Measurements from ENCODE around the gene LPIN1.
"Not testable (repeated sequence)": the region's sequence is repeated elsewhere in the genome, so short reads cannot be mapped to it uniquely, and the experiment has no call there.

Gene LPIN1

DNA sequence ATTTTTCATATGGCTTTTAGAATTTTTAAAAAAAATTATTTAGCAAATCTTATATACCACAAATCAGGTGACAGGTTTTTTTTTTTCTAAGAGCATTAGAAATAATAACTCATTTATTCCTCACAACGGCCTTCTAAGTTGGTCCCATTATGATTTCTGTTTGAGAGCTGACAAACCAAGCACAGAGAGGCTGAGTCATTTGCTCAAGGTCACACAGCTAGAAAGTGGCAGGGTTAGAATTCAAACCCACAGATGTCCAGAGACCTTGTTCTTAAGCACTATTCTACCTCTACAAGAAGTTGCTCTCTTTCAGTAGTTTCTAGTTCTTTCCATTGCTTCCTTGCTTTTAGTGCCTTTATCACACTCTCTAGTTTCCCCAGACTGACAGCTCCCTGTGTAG is 28.8 kb upstream of the LPIN1 start:
- no peak for DNase-seq

DNA sequence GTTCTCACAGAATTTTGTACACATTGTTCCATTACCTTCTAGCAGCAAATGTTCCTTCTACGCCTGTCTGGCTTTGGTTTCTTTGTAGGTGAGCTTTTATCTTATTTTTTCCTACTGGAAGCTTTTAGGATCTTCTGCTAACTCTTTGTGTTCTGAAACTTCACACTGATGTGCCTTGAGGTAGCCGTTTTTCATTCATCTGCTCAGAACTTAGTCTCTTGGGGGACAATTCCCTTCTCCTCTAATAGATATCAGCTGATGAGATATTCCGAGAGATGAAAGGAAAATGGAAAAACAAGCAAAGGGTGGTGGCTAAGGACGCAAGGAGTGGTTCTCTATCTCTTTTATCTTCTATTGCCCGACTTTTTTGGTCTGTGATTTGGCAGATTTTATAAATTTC is 27.8 kb upstream of the LPIN1 start:
- no peak for DNase-seq

DNA sequence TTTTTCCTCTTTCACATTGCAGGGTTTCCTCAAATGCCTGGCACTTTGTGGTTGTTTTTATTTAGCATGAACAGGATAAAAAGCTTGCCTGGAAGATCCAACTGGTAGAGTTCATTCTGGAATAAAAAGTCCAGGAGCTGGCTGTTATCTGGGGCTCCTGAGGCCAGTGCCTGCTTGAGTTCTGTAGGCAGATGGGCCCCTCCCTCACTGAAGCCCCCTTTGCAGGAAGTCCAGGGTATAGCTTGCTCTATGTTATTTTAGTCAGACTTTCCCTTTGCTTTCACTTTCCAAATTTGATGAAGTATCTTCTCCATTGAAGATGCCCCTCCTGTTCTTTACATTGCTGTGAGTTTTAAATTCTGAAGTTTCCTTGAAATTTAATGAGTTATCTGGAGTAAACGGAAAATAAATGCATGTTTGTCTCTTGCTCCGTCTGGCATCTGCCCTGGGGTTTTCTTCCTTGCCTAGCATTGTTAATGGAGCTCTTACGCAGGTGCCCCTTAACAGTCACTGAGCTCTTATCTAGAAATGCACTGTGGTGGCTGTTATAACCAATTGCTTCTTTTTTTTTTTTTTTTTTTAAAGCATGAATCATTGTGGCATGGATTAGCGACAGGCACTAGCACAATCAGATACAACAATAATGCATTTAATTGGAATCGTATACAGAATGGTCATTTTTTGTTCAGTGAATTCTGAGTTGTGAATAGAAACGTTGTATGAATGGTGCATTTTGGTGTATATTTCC is 27.0 kb upstream of the LPIN1 start:
- no peak for DNase-seq

DNA sequence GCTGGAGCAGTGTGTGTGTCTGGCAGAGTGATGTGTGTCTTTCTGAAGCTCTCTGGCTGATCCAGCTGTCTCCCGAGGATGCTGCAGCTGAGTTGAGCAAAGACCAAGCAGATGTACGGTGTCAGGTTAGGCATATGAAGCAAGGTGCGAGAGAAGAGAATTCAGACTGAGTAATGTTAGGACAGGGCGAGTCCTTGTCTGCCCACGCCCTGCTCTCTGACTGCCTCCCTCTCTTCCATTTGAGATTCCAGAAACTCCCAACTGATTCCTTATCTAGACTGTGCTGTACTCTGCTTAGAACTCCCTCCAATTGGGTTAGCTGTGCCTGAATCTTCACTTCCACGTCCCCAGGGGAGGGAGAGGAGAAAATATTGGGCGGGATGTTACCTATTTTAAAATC is 25.7 kb upstream of the LPIN1 start:
- DNase-seq, result no peak

DNA sequence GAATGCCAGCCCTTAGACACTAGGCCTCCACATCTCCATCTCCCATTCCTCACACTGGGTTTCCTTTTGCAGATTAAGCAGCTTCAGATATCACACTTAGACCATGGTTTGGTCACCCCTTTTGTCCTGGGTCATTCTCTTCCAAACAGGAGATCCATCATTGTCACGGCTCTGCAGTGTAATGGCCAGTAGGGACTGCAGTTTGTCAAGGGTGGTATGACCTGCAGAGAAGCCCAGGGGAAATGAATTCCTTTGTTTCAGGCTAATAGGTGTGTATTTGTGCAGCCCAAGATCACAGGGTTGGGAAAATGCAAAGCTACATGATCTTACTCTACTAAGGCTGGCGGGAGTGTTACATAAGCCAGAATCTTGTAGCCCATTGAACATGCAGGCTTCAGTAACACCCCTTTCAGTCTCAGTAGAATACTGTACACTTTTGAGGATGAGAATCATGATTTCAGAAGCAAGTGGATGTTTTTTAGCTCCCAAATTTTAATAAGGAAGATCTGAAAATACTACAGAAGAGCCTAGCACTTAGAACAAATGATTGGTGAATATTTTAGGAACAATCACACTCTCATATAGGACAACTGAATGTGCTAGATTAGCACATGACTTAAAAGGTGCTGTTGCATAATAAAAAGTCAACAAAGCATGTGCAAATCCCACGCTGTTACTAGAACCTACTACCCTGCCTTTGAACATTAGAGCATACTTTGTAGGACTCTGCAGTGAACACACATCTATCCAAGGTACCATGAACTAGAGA is 24.0 kb upstream of the LPIN1 start:
- DNase-seq, result no peak

GRCh38 chr2:11723061-11723371 is 23.4 kb upstream of the LPIN1 start:
- DNase-seq, result no peak

GRCh38 chr2:11724151-11724550 is 22.3 kb upstream of the LPIN1 start:
- DNase-seq, result no peak

- no peak for DNase-seq
Observed at GRCh38 chr2:11726384-11726783, 20.0 kb upstream of the LPIN1 start.

- no peak for DNase-seq
Observed at GRCh38 chr2:11729362-11730212, 16.8 kb upstream of the LPIN1 start.

DNA sequence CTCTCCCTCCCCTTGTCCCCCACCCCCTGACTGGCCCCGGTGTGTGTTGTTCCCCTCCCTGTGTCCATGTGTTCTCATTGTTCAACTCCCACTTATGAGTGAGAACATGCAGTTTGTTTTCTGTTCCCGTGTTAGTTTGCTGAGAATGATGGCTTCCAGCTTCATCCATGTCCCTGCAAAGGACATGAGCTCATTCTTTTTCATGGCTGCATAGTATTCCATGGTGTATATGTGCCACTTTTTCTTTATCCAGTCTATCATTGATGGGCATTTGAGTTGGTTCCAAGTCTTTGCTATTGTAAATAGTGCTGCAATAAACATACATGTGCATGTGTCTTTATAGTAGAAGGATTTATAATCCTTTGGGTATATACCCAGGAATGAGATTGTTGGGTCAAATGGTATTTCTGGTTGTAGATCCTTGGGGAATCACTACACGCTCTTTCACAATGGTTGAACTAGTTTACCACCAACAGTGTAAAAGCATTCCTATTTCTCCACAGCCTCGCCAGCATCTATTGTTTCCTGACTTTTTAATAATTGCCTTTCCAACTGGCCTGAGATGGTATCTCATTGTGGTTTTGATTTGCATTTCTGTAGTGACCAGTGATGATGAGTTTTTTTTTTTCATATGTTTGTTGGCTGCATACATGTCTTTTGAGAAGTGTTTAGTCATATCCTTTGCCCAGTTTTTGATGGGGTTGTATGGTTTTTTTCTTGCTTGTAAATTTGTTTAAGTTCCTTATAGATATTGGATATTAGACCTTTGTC is 15.0 kb upstream of the LPIN1 start:
- not testable (repeated sequence) for DNase-seq

- DNase-seq, result no peak
Observed at GRCh38 chr2:11732587-11732986, 13.8 kb upstream of the LPIN1 start.

GRCh38 chr2:11737852-11738251 is 8.6 kb upstream of the LPIN1 start:
- DNase-seq, result not testable (repeated sequence)

- DNase-seq, result no peak
Observed at GRCh38 chr2:11738589-11739436, 7.6 kb upstream of the LPIN1 start.

DNA sequence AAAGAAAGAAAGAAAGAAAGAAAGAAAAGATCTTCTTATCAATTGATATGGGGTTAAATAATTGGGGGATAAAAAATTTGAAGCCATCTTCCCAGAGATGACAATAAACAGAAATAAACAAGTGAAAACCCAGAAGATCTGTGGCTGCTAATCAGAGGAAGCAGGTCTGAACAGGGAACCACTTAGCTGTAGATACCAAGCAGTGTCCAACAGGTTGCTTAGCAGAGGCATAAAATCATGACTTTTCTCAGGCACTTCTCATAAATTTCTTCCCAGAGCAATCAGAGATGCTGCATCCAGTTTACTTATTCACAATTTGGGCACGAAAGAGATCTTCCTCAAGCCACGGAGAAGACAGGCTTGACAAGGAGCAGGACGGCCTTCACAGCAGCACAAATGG is 5.7 kb upstream of the LPIN1 start:
- no peak for DNase-seq

GRCh38 chr2:11742317-11742701 is 4.1 kb upstream of the LPIN1 start:
- DNase-seq, result no peak

DNA sequence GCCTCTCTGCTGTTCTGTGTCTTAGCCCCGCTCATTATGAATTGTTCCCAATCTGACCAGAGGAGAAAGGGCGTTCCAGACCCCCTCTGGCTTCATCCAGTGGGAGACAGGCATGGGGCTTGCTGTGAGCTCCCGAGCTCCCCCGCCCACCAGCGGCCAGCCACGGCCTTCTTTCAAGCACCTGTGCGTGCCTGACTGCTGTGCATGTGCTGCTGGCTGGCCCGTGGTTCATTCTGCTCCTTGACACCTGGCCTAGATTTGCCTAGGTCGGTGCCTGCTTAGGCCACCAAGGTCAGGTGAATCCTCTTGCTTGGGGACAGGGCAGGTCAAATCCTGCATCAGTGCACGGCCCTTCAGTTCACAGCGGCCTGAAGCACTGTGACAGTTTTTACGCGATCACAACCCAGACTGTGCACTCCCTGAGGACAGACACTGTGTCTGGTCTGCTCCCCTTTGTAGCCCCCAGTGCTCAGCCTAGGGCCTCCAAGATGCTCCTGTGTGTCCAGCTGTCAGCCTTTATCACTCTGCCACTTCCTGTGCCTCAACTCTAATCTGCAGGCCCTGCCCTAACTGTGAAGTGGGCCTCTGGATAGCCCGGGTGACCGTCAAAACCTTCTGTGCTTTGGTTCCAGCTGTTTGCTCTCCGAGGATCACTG is 3.6 kb upstream of the LPIN1 start:
- no peak for DNase-seq

- no peak for DNase-seq
Observed at GRCh38 chr2:11743366-11743765, 3.1 kb upstream of the LPIN1 start.

DNA sequence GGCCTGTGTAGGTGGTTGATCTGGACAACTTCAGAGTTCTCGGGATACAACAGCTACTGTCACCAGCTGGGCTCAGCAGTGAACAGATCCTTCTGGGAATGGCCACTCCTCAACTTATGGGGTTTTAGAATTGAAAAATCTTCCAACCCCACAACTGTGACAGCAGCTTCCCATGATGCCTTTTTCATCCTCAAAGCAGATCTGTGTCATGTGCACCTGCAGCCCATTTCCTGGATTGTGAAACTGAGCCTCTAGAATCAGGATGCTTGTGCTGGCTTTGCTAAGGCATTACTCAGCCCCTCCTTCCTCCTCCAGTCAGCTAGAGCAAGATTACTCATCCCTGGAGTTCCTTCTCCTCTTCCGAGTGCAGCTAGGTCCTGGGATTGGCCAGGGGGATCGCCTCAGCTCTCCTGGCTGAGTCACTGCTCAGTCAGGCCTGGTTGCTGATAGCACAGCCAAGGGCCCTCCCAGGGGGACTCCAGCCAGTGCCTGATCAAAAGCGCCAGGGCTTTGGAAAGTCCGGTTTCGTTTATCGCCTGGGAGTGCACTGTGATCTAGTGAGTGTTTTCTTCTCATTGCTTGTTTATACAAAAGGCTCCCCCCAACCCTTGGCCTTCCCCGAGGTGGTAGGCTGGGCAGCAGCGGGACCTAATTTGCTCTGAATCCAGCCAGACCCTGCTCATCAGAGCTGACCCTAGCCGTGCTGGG is 2.4 kb upstream of the LPIN1 start:
- DNase-seq, result peak; percentile 90

- DNase-seq, result no peak
Observed at GRCh38 chr2:11744631-11745394, 1.6 kb upstream of the LPIN1 start.
